ENCODE measurements around the gene REC8. TPM values are rescaled to one million over a fixed set of nuclear protein-coding genes. Genes with fewer than 3 reads are reported as not detected.

Gene REC8
- polyA plus RNA-seq, 4 donors, result 23.0 to 135 (median 40.7) TPM

- no peak for FAIRE-seq
- H3K27ac ChIP-seq (ENCODE audit: low read depth in 1 of 3, low read length in 2 of 3), result no peak overlapping the region
- H3K36me3 ChIP-seq (ENCODE audit: control insufficient read depth in 3 of 3, insufficient read depth in 2 of 3, low read depth in 1 of 3, low read length in 3 of 3), result peaks cover 6 to 52% (median 10%) of the 10 kb centered on the region in 3 donors
- H3K9me3 ChIP-seq (ENCODE audit: control insufficient read depth in 2 of 2, insufficient read depth in 1 of 2, low read depth in 1 of 2, low read length in 1 of 2), result peaks cover 0 to 15% of the 10 kb centered on the region in 2 donors
- no peak for DNase-seq
- no peak overlapping the region for H3K4me3 ChIP-seq (ENCODE audit: low read depth in 1 of 3, low read length in 3 of 3)
- WGBS, 3 donors, result 91 to 97% (median 95%) methylated on average over 7 of the region's 7 CpGs
- no peaks in the 10 kb centered on the region for H3K27me3 ChIP-seq (ENCODE audit: control insufficient read depth in 3 of 3, insufficient read depth in 3 of 3, low read length in 3 of 3)
- H3K4me1 ChIP-seq (ENCODE audit: control insufficient read depth in 3 of 3, insufficient read depth in 2 of 3, low read depth in 1 of 3, low read length in 2 of 3), result no peaks in the 10 kb centered on the region
Observed at GRCh38 chr14:24204163-24205146, 32.6 kb downstream of the REC8 start.

DNA sequence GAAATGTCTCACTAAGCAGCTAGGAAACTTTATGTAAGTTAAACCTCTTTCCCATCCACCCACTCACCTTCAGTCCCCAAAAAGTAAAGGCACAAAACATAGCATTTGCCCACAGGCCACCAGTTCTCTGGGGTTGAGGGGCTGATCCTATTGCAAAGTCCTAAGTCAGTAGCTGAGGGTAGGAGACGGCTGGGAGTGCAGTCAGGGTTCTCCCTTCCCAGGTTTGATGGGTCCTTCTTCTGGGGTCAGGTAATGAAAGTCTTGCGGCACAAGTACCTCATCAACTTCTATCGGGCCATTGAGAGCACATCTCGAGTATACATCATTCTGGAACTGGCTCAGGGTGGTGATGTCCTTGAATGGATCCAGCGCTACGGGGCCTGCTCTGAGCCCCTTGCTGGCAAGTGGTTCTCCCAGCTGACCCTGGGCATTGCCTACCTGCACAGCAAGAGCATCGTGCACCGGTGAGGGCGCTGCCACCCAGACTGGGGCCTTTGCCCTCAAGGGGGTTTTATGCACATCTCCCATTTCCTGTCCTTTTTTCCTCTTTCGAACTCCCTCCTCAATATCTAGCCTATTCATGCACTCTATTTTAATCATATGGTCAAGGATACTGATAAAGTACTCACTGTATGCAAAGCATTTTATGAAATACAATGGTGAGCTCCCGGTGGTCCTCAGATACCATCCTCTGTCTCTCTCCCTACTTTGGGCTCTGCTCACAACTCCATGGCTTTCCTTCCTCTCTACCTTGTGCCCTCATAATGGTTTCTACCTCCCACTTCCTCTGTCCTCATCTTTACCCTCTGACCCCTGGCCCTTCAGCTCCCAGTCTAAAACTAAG is 34.6 kb downstream of the REC8 start:
- H3K36me3 ChIP-seq (ENCODE audit: control insufficient read depth in 3 of 3, insufficient read depth in 2 of 3, low read depth in 1 of 3, low read length in 3 of 3), result peaks cover 10 to 58% (median 10%) of the 10 kb centered on the region in 3 donors
- peaks cover 0 to 11% of the 10 kb centered on the region in 2 donors for H3K9me3 ChIP-seq (ENCODE audit: control insufficient read depth in 2 of 2, insufficient read depth in 1 of 2, low read depth in 1 of 2, low read length in 1 of 2)
- H3K27me3 ChIP-seq (ENCODE audit: control insufficient read depth in 3 of 3, insufficient read depth in 3 of 3, low read length in 3 of 3), result no peaks in the 10 kb centered on the region
- H3K27ac ChIP-seq (ENCODE audit: low read depth in 1 of 3, low read length in 2 of 3), result no peak overlapping the region
- no peak for FAIRE-seq
- H3K4me3 ChIP-seq (ENCODE audit: low read depth in 1 of 3, low read length in 3 of 3), result no peak overlapping the region
- WGBS, 3 donors, result 95 to 99% (median 96%) methylated on average over 11 of the region's 11 CpGs
- DNase-seq, result no peak
- H3K4me1 ChIP-seq (ENCODE audit: control insufficient read depth in 3 of 3, insufficient read depth in 2 of 3, low read depth in 1 of 3, low read length in 2 of 3), result no peaks in the 10 kb centered on the region

- no peak overlapping the region for H3K4me3 ChIP-seq (ENCODE audit: low read depth in 1 of 3, low read length in 3 of 3)
- peaks cover 0 to 6% of the 10 kb centered on the region in 2 donors for H3K9me3 ChIP-seq (ENCODE audit: control insufficient read depth in 2 of 2, insufficient read depth in 1 of 2, low read depth in 1 of 2, low read length in 1 of 2)
- 87 to 95% (median 95%) methylated on average over 5 of the region's 5 CpGs for WGBS, 3 donors
- FAIRE-seq (no peak), DNase-seq (no peak)
- H3K27me3 ChIP-seq (ENCODE audit: control insufficient read depth in 3 of 3, insufficient read depth in 3 of 3, low read length in 3 of 3), result no peaks in the 10 kb centered on the region
- peaks cover 8 to 55% (median 10%) of the 10 kb centered on the region in 3 donors for H3K36me3 ChIP-seq (ENCODE audit: control insufficient read depth in 3 of 3, insufficient read depth in 2 of 3, low read depth in 1 of 3, low read length in 3 of 3)
- no peaks in the 10 kb centered on the region for H3K4me1 ChIP-seq (ENCODE audit: control insufficient read depth in 3 of 3, insufficient read depth in 2 of 3, low read depth in 1 of 3, low read length in 2 of 3)
- no peak overlapping the region for H3K27ac ChIP-seq (ENCODE audit: low read depth in 1 of 3, low read length in 2 of 3)
Observed at GRCh38 chr14:24207104-24207551, 35.2 kb downstream of the REC8 start.

DNA sequence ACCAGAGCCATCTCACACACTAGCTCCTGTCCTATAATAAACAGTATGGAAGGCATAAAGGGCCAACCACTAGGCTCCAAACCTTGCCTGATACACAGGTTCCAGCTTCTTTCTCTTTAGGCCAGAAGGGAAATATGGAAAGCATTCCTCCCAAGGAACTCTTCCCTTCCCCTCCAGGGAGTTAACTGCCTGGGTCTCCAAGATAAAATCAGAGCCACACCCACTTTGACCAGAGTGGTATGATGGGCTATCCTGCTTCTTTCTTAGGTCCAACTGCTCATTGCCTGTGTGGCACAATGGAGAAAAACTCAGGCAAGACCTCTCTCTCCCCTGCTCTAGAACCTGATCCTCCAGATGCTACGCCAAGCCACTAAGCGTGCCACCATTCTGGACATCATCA is 35.7 kb downstream of the REC8 start:
- DNase-seq, result no peak
- no peak for FAIRE-seq
- Histone ChIP-seq H3K27ac (ENCODE audit: low read depth in 1 of 3, low read length in 2 of 3) (no peak overlapping the region), H3K4me3 (ENCODE audit: low read depth in 1 of 3, low read length in 3 of 3) (no peak overlapping the region), H3K9me3 (ENCODE audit: control insufficient read depth in 2 of 2, insufficient read depth in 1 of 2, low read depth in 1 of 2, low read length in 1 of 2) (peaks cover 0 to 2% of the 10 kb centered on the region in 2 donors), H3K36me3 (ENCODE audit: control insufficient read depth in 3 of 3, insufficient read depth in 2 of 3, low read depth in 1 of 3, low read length in 3 of 3) (peaks cover 8 to 53% (median 10%) of the 10 kb centered on the region in 3 donors), H3K4me1 (ENCODE audit: control insufficient read depth in 3 of 3, insufficient read depth in 2 of 3, low read depth in 1 of 3, low read length in 2 of 3) (no peaks in the 10 kb centered on the region), H3K27me3 (ENCODE audit: control insufficient read depth in 3 of 3, insufficient read depth in 3 of 3, low read length in 3 of 3) (no peaks in the 10 kb centered on the region)
- 96 to 100% (median 100%) methylated on average over 2 of the region's 2 CpGs for WGBS, 3 donors

GRCh38 chr14:24211311-24211710 is 39.4 kb downstream of the REC8 start:
- Histone ChIP-seq H3K9me3 (ENCODE audit: control insufficient read depth in 2 of 2, insufficient read depth in 1 of 2, low read depth in 1 of 2, low read length in 1 of 2) (no peaks in the 10 kb centered on the region), H3K4me1 (ENCODE audit: control insufficient read depth in 3 of 3, insufficient read depth in 2 of 3, low read depth in 1 of 3, low read length in 2 of 3) (peaks cover 0 to 18% (median 0%) of the 10 kb centered on the region in 3 donors), H3K27me3 (ENCODE audit: control insufficient read depth in 3 of 3, insufficient read depth in 3 of 3, low read length in 3 of 3) (no peaks in the 10 kb centered on the region), H3K4me3 (ENCODE audit: low read depth in 1 of 3, low read length in 3 of 3) (no peak overlapping the region), H3K36me3 (ENCODE audit: control insufficient read depth in 3 of 3, insufficient read depth in 2 of 3, low read depth in 1 of 3, low read length in 3 of 3) (peaks cover 0 to 43% (median 10%) of the 10 kb centered on the region in 3 donors), H3K27ac (ENCODE audit: low read depth in 1 of 3, low read length in 2 of 3) (no peak overlapping the region)
- WGBS, 3 donors, result 91 to 94% (median 94%) methylated on average over 6 of the region's 6 CpGs
- DNase-seq (no peak), FAIRE-seq (no peak)

DNA sequence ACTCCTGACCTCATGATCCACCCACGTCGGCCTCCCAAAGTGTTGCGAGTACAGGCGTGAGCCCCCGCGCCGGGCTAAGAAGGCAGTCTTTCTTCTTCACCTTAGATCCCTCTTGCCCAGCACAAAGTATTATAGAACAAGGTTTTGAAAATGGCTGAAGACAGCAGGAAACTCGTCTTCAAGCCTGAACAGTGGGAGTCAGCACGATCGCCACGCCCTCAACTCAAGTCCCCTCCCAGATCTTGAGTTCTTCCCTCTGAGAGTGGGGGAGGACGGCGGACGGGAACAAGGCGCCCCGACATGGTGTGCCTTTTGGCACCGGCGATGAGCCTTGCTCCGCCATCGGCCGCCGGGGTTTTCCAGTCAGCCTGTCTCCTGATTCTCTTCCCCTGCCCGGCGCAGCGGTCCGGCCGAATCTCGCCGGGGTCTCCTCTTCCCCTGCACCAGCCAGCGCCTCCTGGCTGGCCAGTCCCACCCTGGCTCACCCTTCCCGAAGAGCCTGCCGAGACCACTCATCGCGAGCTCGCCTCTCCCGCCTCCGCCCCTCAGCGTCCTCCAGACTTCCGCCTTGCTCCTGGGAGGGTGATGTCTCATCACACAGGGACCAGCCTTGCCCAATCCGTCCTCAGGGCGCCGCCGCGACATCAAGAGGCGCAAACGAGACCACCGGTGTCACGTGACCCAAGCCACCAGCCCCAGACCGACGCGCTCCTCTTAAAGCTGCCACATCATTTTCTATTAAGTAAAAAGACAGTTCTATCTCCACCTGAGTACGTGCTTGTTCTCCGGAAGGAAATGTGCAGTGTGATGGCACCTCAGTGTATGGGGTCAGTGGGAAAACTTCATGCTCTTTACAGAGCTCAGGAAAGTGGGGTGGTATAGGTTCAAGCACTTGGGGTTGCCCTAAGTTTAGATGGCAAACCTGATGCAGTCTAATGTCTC is 41.3 kb downstream of the REC8 start, which contains the start of gene CHMP4A:
CHMP4A (minus strand) TSS at position 565 of the 942 bp plus-strand sequence; CDS start at position 516, 49 bp downstream.
- peak; percentile 95 to 97 for DNase-seq
- no peaks in the 10 kb centered on the region for H3K27me3 ChIP-seq (ENCODE audit: control insufficient read depth in 3 of 3, insufficient read depth in 3 of 3, low read length in 3 of 3)
- FAIRE-seq, result no peak
- peak within 1 kb of the TSS; percentile 78 to 86 (median 85) for H3K4me3 ChIP-seq (ENCODE audit: low read depth in 1 of 3, low read length in 3 of 3)
- peak within 1 kb of the TSS; percentile 98 to 99 (median 98) for H3K27ac ChIP-seq (ENCODE audit: low read depth in 1 of 3, low read length in 2 of 3)
- peaks cover 0 to 35% (median 8%) of the 10 kb centered on the region in 3 donors for H3K36me3 ChIP-seq (ENCODE audit: control insufficient read depth in 3 of 3, insufficient read depth in 2 of 3, low read depth in 1 of 3, low read length in 3 of 3)
- WGBS, 3 donors, result 0 to 1% (median 1%) methylated on average over 52 to 53 of the region's 53 CpGs
- peaks cover 0 to 20% (median 0%) of the 10 kb centered on the region in 3 donors for H3K4me1 ChIP-seq (ENCODE audit: control insufficient read depth in 3 of 3, insufficient read depth in 2 of 3, low read depth in 1 of 3, low read length in 2 of 3)
- no peaks in the 10 kb centered on the region for H3K9me3 ChIP-seq (ENCODE audit: control insufficient read depth in 2 of 2, insufficient read depth in 1 of 2, low read depth in 1 of 2, low read length in 1 of 2)

- FAIRE-seq (no peak), DNase-seq (peak in 1 of 2 donors; percentile 50)
- Histone ChIP-seq H3K4me3 (ENCODE audit: low read depth in 1 of 3, low read length in 3 of 3) (peak overlapping the region in 2 of 3 donors; percentile 78 to 85), H3K27me3 (ENCODE audit: control insufficient read depth in 3 of 3, insufficient read depth in 3 of 3, low read length in 3 of 3) (no peaks in the 10 kb centered on the region), H3K4me1 (ENCODE audit: control insufficient read depth in 3 of 3, insufficient read depth in 2 of 3, low read depth in 1 of 3, low read length in 2 of 3) (peaks cover 0 to 20% (median 0%) of the 10 kb centered on the region in 3 donors), H3K27ac (ENCODE audit: low read depth in 1 of 3, low read length in 2 of 3) (peak overlapping the region; percentile 98 to 99 (median 98)), H3K36me3 (ENCODE audit: control insufficient read depth in 3 of 3, insufficient read depth in 2 of 3, low read depth in 1 of 3, low read length in 3 of 3) (peaks cover 0 to 32% (median 8%) of the 10 kb centered on the region in 3 donors), H3K9me3 (ENCODE audit: control insufficient read depth in 2 of 2, insufficient read depth in 1 of 2, low read depth in 1 of 2, low read length in 1 of 2) (no peaks in the 10 kb centered on the region)
- 74 to 88% (median 80%) methylated on average over 7 of the region's 7 CpGs for WGBS, 3 donors
Observed at GRCh38 chr14:24213866-24214662, 42.2 kb downstream of the REC8 start.
